Epithelial cell of proximal tubule (primary cell): ENCODE measurements around the gene ADRB1. TPM values are rescaled to one million over a fixed set of nuclear protein-coding genes. Genes with fewer than 3 reads are reported as not detected.

Source experiments
- DNase-seq: peaks from one replicate; pipeline ENCODE4 v3.0.0-alpha.2; 2011; ENCODE audit warnings: low read depth
- H3K4me3 ChIP-seq: 2 replicates; pipeline ENCODE4 v1.5.1; 2011; ENCODE audit warnings: low read depth, mild to moderate bottlenecking, low read length
- total RNA-seq: library from RNA; depleted of rRNA; stranded (reverse); fragments of >200 nt; gene quantifications from 2 replicates; pipeline ENCODE4 v1.2.3, GENCODE V29; 2015
- TF ChIP-seq, protein P1 (sequence below): conservative IDR thresholded peaks from 2 replicates; pipeline ENCODE4 v1.5.1; 2012; ENCODE audit warnings: low read depth, mild to moderate bottlenecking, low read length

ADRB1 gene
- total RNA-seq, 1 donor from 2014 or later: 0.06 TPM

DNA sequence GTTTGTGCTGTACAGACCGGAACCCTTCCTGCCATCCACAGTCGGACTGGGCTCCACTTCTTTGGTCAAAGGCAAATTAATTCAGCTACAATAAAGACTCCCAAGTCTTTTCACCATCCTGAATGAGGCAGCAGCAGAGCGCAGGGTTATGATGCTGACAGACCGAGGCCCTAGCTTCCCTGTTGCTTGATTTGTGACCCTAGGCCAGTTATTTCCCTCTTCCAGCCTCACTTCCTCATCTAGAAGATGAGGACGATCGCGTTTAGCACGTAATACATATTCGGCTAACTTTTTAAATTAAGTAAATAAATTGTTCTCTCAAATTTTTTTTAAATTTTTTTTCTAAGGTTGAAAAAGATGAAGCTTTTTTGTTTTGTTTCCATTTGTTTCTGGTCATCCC, 18.1 kb downstream of the ADRB1 start:
- no peak overlapping the region for H3K4me3 ChIP-seq
- DNase-seq: no peak

DNA sequence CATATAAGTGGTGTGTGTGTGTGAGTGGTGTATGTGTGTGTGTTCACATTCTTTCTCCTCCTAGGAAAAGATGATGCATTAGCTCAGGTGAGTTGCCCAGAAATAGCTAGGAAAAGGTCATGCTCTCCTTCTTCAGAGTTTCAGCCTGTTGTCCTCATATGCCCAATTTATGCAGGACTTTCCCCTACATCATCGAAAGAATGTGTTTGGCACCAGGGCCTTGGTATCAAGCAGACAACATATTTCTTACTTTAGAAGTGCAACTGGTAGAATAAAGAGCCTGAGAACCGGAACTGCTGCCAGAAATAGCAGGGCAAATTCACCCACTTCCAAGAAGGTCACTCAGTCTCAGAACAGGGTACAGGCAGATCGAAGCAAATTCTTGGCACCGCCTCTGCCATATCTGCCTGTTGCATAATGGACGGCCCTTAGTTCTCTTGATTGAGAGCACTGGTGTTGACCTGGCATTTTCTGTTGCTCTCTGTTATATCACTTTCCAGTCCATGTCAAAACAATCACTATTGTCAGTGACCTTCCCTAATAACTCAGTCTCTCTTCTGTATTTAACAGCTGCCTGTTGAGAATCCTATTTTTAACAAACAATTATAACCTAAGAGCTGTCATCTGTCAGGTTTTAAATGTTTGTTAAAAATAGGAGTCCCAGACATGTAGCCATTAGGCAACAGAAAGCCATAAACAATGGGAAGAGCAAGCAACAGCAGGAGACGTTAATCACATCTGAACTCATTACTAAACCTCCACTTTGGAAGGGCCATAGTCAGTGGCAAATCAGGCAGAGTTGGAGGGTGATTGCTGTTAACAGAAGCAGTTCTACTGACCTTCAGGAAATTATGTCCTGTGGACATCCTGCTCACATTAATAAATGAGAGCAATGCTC, 20.7 kb downstream of the ADRB1 start:
- no peak overlapping the region for H3K4me3 ChIP-seq
- TF ChIP-seq, protein P1, sequence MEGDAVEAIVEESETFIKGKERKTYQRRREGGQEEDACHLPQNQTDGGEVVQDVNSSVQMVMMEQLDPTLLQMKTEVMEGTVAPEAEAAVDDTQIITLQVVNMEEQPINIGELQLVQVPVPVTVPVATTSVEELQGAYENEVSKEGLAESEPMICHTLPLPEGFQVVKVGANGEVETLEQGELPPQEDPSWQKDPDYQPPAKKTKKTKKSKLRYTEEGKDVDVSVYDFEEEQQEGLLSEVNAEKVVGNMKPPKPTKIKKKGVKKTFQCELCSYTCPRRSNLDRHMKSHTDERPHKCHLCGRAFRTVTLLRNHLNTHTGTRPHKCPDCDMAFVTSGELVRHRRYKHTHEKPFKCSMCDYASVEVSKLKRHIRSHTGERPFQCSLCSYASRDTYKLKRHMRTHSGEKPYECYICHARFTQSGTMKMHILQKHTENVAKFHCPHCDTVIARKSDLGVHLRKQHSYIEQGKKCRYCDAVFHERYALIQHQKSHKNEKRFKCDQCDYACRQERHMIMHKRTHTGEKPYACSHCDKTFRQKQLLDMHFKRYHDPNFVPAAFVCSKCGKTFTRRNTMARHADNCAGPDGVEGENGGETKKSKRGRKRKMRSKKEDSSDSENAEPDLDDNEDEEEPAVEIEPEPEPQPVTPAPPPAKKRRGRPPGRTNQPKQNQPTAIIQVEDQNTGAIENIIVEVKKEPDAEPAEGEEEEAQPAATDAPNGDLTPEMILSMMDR: no peak
- no peak for DNase-seq

More for the DNA sequence above, 18.1 kb downstream of the ADRB1 start:
- TF ChIP-seq, protein P1: no peak

DNA sequence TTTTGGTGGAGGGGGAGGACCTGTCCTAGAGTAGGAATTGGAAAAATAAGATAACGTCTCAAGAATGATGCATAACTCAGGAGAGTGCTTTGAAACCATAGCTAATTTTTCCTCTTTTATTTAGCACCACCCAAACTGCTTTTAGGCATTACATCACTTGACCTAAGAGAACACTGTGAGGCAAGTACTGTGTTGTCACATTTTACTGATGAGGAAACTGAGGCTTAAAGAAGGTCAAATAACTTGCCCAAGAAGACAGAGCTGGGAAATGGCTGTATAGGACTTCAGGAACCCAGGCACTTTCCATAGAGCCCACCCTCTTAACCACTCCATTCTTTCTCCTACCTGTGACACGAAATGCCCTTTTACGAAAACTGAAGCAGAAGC, 21.4 kb downstream of the ADRB1 start:
- TF ChIP-seq, protein P1: no peak
- DNase-seq: no peak
- no peak overlapping the region for H3K4me3 ChIP-seq

DNA sequence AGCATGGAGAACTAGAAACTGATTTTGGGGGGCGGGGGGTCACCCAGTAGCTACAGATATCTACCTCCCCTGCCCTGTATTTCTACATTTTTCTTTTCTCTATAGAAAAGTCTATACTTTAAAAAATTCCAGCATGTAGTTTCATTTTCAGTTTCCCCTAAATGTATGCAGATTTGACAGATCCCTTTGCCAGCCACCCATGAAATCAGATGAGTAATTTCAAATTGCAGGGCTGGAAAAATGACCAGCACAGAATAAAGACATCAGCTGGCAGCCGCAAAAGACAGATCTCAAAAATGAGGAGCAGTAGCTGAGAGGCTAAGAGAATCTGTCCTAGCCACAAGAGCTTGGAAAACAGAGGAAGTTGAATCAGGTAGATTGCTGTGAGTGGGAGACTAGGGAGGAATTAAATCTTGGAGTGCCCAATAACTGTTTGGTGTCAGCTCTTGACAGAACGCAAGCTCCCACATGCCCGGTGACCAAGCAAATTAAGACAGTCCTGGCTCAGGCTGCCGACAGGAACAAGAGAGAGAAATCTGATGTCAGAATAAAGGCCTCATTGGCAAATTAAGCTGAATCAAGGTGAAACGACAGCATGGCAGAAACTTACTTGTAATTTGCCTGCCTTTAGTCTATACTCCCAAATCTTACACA, 24.5 kb downstream of the ADRB1 start:
- DNase-seq: no peak
- no peak overlapping the region for H3K4me3 ChIP-seq
- TF ChIP-seq, protein P1: no peak

DNA sequence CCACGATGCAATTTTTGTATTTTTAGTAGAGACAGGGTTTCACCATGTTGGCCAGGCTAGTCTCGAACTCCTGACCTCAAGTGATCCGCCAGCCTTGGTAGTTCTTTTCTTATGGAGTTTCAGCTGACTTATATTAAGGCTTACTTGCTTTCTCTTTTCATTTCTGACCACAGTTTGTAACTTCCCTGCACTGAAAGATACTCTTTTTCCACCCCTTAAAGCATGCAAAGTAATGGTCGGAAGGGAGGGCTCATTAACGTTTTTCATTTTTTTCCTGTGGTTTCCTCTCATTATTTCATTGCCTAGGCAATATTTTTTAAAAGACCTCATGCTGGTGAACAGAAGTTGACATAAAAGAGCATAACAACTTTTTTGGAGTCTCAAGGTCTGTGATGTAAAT, 27.0 kb downstream of the ADRB1 start:
- TF ChIP-seq, protein P1: no peak
- DNase-seq: no peak
- H3K4me3 ChIP-seq: no peak overlapping the region

DNA sequence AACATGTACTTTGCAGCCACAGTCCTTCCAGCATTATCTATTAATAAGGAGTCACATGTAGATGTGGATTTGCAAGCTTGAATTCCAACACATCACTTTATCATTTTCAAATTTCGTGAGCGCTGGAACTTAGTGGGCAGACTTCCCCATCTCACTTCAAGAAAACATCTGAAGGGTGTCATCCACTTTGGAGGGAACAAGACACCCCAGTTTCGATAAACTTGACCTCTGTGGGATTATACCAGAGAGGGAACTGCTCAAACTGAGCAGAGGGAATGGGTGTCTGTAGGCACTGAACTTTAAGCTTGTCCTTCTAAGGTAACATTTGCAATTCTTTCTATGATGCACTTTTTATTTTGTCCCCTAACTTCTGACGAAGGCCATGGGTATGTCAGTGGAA, 27.5 kb downstream of the ADRB1 start:
- TF ChIP-seq, protein P1: no peak
- no peak for DNase-seq

More for the DNA sequence above, 27.5 kb downstream of the ADRB1 start:
- no peak overlapping the region for H3K4me3 ChIP-seq
